HEK293T (cell line): ENCODE data around the gene ASB2.

Experiments used
- FOXM1 ChIP-seq: fragments of 450-650 bp; IDR thresholded peaks from 2 replicates; pipeline ENCODE4 v1.6.1; 2017; ENCODE audit warnings: mild to moderate bottlenecking, borderline replicate concordance
- NFRKB ChIP-seq: fragments of 450-650 bp; IDR thresholded peaks from 2 replicates; pipeline ENCODE4 v1.6.1; 2016; ENCODE audit warnings: mild to moderate bottlenecking, moderate library complexity
- SP1 ChIP-seq: fragments of 450-650 bp; IDR thresholded peaks from 2 replicates; pipeline ENCODE4 v1.6.1; 2017
- ZNF384 ChIP-seq: fragments of 450-650 bp; IDR thresholded peaks from 2 replicates; pipeline ENCODE4 v1.6.1; 2016

- TF ChIP-seq FOXM1 (no peak), SP1 (no peak), NFRKB (no peak), ZNF384 (no peak)
Observed at GRCh38 chr14:93923626-93924025, 52.7 kb downstream of the ASB2 start.
